K562 (cell line): ENCODE data around the gene FDX2. TPM values are rescaled to one million over a fixed set of nuclear protein-coding genes. Genes with fewer than 3 reads are reported as not detected.

Experiments
- ARHGAP35 ChIP-seq: fragments of 450-650 bp; IDR thresholded peaks from 2 replicates; pipeline ENCODE4 v1.6.1; 2018; ENCODE audit not compliant: partially characterized antibody
- FOSL1 ChIP-seq: fragments of 200-800 bp; sonication (Bioruptor generic); conservative IDR thresholded peaks from 2 replicates; pipeline ENCODE4 v1.6.1; 2016; ENCODE audit warnings: missing genetic modification characterization, missing compliant biosample characterization
- HEY1 ChIP-seq: fragments of 250-450 bp; sonication (Bioruptor Pico); IDR thresholded peaks from 2 replicates; pipeline ENCODE4 v1.5.0; 2020; ENCODE audit warnings: mild to moderate bottlenecking, moderate library complexity, borderline replicate concordance
- HMG20B ChIP-seq: fragments of 250-450 bp; sonication (Bioruptor Pico); IDR thresholded peaks from 2 replicates; pipeline ENCODE4 v1.5.0; 2021; ENCODE audit warnings: mild to moderate bottlenecking
- HMGXB4 ChIP-seq: sonication (generic); formaldehyde crosslinking; IDR thresholded peaks from 2 replicates; pipeline ENCODE4 v1.8.1; 2023; ENCODE audit warnings: mild to moderate bottlenecking, missing genetic modification reagents
- MAFF ChIP-seq: IDR thresholded peaks from 2 replicates; pipeline ENCODE4 v1.6.1; 2012; ENCODE audit warnings: low read length, improper control_type of control experiment
- MTF1 ChIP-seq: fragments of 250-450 bp; sonication (Bioruptor Pico); IDR thresholded peaks from 2 replicates; pipeline ENCODE4 v1.9.0; 2021; ENCODE audit warnings: moderate library complexity, mild to moderate bottlenecking, inconsistent platforms, borderline replicate concordance
- PHB ChIP-seq: fragments of 250-450 bp; sonication (Bioruptor Pico); IDR thresholded peaks from 2 replicates; pipeline ENCODE4 v1.5.0; 2021
- RBM14 ChIP-seq: fragments of 200-400 bp; formaldehyde crosslinking; IDR thresholded peaks from 2 replicates; pipeline ENCODE4 v1.6.1; 2018; ENCODE audit warnings: low read depth, mild to moderate bottlenecking, low read length, moderate library complexity, borderline replicate concordance; ENCODE audit not compliant: insufficient read depth
- RFX1 ChIP-seq: fragments of 450-650 bp; IDR thresholded peaks from 2 replicates; pipeline ENCODE4 v1.6.1; 2016; ENCODE audit warnings: mild to moderate bottlenecking, moderate library complexity
- SMARCE1 ChIP-seq: fragments of 450-650 bp; IDR thresholded peaks from 2 replicates; pipeline ENCODE4 v1.7.1; 2016; ENCODE audit warnings: mild to moderate bottlenecking
- SNRNP70 ChIP-seq: fragments of 200-400 bp; formaldehyde crosslinking; optimal IDR thresholded peaks from 2 replicates; pipeline ENCODE3; 2017; ENCODE audit warnings: low read depth, low read length
- SREBF1 ChIP-seq: fragments of 150-350 bp; IDR thresholded peaks from 2 replicates; pipeline ENCODE4 v1.6.1; 2014; ENCODE audit warnings: antibody characterized with exemption, low read depth, low read length, borderline replicate concordance
- SRSF7 ChIP-seq: fragments of 200-400 bp; formaldehyde crosslinking; optimal IDR thresholded peaks from 2 replicates; pipeline ENCODE3; 2017; ENCODE audit warnings: mild to moderate bottlenecking, low read depth, low read length
- TCF15 ChIP-seq: fragments of 250-450 bp; sonication (Bioruptor Pico); IDR thresholded peaks from 2 replicates; pipeline ENCODE4 v1.8.0; 2022; ENCODE audit warnings: moderate library complexity, mild to moderate bottlenecking, inconsistent platforms
- USF2 ChIP-seq: sonication (generic); formaldehyde crosslinking; IDR thresholded peaks from 2 replicates; pipeline ENCODE4 v1.5.0; 2020; ENCODE audit warnings: missing genetic modification reagents
- ZNF274 ChIP-seq: IDR thresholded peaks from 2 replicates; pipeline ENCODE4 v1.6.1; 2011; ENCODE audit warnings: low read depth, mild to moderate bottlenecking, low read length, moderate library complexity, borderline replicate concordance
- ZNF3 ChIP-seq: fragments of 250-450 bp; sonication (Bioruptor Pico); IDR thresholded peaks from 2 replicates; pipeline ENCODE4 v1.5.0; 2021; ENCODE audit warnings: mild to moderate bottlenecking, moderate library complexity
- ZNF512 ChIP-seq: IDR thresholded peaks from 2 replicates; pipeline ENCODE4 v1.6.1; 2016; ENCODE audit warnings: missing genetic modification characterization, missing compliant biosample characterization
- ZNF592 ChIP-seq: fragments of 450-650 bp; IDR thresholded peaks from 2 replicates; pipeline ENCODE4 v1.6.1; 2017; ENCODE audit warnings: antibody characterized with exemption, mild to moderate bottlenecking
- ZSCAN32 ChIP-seq: fragments of 450-650 bp; formaldehyde crosslinking; IDR thresholded peaks from 2 replicates; pipeline ENCODE4 v1.4.0; 2020; ENCODE audit warnings: mild to moderate bottlenecking, moderate library complexity
- polyA plus RNA-seq, 8 experiments: library from polyadenylated mRNA; depleted of rRNA in 4 of 8; stranded (reverse) in 5 of 8; unstranded in 3 of 8; fragments of >200 nt; fragmentation: Nextera tagmentation in 2 of 8; fragmentation: Illumina TruSeq in 1 of 8; extraction: Ambion mirVana in 2 of 8; extraction: Trizol in 1 of 8; gene quantifications; 2 replicates each; pipeline versions ENCODE4 v1.2.1 to v1.2.3, GENCODE V29; 2011 to 2014; ENCODE audit warnings: inconsistent platforms in 1 of 8, missing spikeins in 1 of 8
- total RNA-seq, 7 experiments: library from RNA; depleted of rRNA in 6 of 7; stranded (reverse); fragments of >200 nt in 6 of 7; fragmentation: Illumina TruSeq in 2 of 7; extraction: Trizol in 2 of 7; gene quantifications; 2 replicates each; pipeline versions ENCODE4 v1.2.1 to v1.2.3, GENCODE V29; 2011 to 2021; ENCODE audit warnings: low replicate concordance in 1 of 7

Gene FDX2
- total and polyA plus RNA-seq, 9 of the 15 experiments (the other 6 are each of a cell fraction or from before 2014, with no cell fraction given): 2.5 to 49.8 (median 29.7) TPM

- TF ChIP-seq ZNF592 (no peak), TCF15 (no peak), SREBF1 (no peak), ZNF512 (no peak), RFX1 (peak; percentile 58), HEY1 (CRISPR knock-in tag) (no peak), RBM14 (no peak), HMGXB4 (no peak), ZNF3 (CRISPR knock-in tag) (no peak), PHB (no peak), SRSF7 (no peak), ZSCAN32 (no peak), USF2 (no peak), MTF1 (CRISPR knock-in tag) (no peak), ARHGAP35 (no peak), SMARCE1 (peak; percentile 38; the same call in 1 of the 2 replicates), ZNF274 (no peak), SNRNP70 (no peak), MAFF (peak; percentile 37), FOSL1 (tag) (no peak), HMG20B (no peak)
These were observed 30.7 kb upstream of the FDX2 start (continued) for GRCh38 chr19:10346509-10346908.
